Parietal lobe (tissue), 1 donor: ENCODE measurements around the gene CREG1. TPM values are rescaled to one million over a fixed set of nuclear protein-coding genes. Genes with fewer than 3 reads are reported as not detected.

Experiments
- total RNA-seq: library from RNA; depleted of rRNA; stranded (reverse); fragments of >200 nt; gene quantifications from one replicate; pipeline ENCODE4 v1.2.3, GENCODE V29; 2014

The CREG1 gene
- 36.0 TPM for total RNA-seq

DNA sequence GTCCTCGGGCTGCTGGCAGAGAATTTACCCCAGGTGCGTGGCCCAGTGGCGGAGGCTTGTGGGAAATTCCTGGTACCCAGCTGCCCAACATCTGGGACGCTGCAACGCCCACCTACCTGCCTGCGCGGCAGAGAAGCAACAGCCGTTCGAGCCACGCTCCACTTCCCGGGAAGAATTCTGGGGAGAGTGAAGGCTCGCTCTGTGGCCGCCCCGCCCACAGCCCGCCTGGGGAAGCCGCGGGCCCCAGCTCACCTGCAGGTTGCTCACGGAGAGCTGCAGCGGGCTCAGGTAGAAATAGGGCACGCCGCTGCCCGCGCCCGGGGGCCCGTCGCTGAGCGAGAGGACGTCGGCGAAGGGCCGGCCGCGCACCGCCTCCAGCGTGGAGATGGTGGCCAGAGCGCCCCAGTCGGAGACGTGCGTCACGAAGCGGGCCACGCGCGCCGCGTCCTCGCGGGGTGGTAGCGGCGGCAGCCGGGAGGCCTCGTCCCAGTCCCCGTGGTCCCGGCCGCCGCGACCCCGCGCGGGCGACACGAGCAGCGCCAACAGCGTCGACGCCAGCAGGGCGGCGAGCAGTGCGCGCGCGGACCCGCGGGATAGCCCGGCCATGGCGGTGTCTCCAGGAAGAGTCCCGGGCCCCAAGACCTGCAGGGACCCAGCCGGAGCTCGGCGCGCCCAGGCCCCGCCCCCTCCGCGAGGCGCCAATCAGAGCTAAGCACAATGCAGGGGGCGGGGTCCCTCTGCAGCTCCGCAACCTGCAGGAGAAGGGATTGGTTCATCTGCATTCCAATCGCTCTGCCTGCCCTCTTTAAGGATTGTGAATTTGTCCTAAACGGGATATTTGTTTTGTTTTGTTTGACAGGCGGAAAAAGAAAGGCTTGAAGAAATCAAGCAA lies at the start of gene CREG1:
TSS of gene CREG1 (minus strand) at position 627 of the 892 bp plus-strand sequence.

DNA sequence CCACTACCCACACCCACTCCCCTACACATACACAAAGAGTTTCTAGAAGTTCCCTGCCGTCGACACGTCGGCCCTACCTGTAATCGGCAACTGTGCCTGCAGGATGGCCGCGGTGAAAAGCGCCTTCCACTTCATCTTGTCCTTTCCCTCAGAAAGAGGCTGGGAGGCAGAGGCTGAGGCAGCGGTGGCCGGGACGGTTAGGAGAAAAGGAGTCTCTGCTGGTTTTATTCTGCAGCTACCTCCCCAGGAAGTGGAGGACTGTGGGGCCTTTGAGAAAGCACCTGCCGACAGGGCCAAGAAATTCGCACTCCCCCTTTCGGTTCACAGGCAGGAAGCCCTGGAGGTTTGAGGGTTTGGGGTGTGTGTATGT lies 35.2 kb downstream of the CREG1 start, which contains the start of gene CD247:
TSS of gene CD247 (minus strand) at position 199 of the 370 bp plus-strand sequence. CDS start at position 135, 64 bp downstream.

Other genes with a start within 250 kb of the CREG1 start
- 3.1 TPM for gene CD247, start 35.2 kb downstream of the CREG1 start, total RNA-seq
- gene RCSD1, start 76.5 kb upstream of the CREG1 start, total RNA-seq, result 4.4 TPM
- 191 TPM for gene MPZL1, start 168.2 kb upstream of the CREG1 start, total RNA-seq